Activated CD4-positive, CD25-positive, alpha-beta regulatory T cell (primary cell): ENCODE measurements around the gene WDR1.

ENCODE experiments used
- DNase-seq, 4 experiments: peaks; one replicate each; lab custom pipeline; 2025; lab: John Stamatoyannopoulos, UW

Gene WDR1

GRCh38 chr4:10040049-10040892, 76.3 kb downstream of the WDR1 start:
- DNase-seq = no peak

GRCh38 chr4:10036807-10037342, 79.7 kb downstream of the WDR1 start:
- DNase-seq = no peak

DNA sequence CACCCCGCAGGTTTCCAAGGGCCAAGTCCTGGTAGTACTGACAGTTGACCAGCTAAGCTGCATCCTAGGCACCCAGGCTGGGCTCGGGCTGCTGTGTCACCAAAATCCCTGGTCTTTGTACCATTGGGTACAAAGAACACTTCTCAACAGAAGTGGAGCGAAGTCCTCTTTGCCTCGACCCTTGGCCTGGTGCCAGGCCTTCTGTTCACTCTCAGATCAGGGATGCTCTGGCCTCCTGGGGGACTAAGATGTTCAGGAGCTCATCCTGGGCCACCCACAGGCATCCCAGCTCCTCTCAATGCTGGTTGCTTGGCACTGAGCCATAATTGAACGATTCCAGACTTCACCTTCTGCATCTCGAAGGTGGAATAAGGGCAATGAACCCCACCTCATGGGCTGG, 81.5 kb downstream of the WDR1 start:
- no peak for DNase-seq

GRCh38 chr4:10034612-10035104, 81.9 kb downstream of the WDR1 start:
- no peak for DNase-seq

- DNase-seq = no peak
Measured at GRCh38 chr4:10034136-10034535, 82.5 kb downstream of the WDR1 start.

DNA sequence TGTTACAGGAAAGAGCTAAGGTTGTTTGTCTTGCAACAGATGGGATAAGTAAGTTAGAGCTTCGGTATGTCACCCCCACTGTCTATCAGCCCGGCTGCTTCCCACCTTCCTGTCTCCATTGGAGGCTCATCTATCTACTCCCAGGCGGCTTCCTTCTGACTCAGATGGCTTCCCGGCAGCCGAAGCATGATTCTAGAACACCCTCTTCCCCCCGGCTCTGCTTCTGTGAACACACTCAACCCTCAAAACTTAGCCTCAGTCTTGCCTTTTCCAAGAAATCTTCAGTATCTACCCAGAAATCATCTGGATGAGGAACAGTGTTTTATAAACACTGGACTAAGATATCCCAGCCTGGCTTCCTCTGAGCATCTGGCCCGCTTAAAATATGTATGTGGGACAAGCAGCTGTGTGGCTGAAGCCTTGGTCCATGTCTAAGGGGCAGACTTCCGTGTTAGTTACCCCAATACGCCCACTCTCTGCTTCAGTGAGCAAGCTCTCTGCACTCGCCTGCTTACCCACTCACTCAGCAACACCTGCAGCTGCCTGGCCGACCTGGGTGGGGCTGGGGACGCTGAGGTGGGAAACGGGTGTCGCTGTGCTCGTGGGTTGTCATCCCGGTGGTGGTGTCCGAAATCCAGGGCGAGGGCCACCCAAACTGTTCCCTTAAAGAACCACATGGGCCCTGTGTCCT, 83.3 kb downstream of the WDR1 start:
- DNase-seq = no peak

DNA sequence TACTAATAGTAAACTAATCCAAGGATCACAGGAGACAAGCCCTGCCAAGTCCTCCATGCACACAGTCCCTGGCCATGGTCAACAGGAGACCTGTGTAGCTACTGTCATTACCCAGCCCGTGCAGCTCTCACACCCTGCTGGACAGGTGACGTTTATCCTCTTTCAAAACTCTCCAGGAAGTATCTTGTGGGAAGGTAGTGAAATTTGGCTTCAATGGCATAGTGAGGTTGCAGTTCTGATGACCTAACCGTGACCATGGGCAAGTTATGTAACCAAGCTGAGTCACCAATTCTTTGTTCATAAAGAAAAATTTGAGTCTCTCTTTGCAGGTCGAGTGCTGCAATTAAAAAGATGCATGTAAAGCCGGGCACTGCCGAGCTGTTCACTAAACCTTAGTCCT, 84.0 kb downstream of the WDR1 start:
- DNase-seq = no peak

- DNase-seq = no peak
Measured at GRCh38 chr4:10031668-10032590, 84.7 kb downstream of the WDR1 start.

DNA sequence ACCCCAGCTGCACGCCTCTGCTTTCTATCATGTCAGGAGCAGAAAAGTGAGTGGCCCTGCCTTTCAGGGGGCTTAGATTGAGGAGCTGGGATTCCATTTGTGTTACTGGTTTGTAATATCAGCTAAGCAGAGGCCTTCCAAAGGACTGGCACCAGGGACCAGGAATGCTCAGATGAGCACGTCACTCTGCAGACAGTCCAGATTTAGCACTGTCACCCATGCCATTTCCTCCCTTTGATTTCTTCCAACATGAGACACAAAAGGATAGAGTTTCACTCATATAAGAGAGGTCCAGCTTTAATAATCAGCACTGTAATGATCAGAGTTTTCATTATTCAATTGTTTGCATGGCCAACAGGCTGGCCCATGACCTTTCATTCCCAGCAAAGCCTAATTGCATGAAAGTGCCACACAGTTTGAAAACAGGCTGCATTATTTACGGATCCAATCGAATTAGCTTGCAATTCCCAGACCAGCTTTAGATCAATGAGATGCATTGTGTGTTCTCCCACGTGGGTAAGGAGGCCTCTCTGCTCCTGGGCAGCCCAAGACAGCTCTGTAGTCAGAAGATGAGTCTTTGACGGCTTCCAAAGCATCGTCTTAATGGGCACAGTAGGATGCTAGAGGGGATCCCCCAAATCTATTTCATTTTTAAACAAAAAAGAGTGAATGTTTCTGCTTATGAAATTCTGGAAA, 85.5 kb downstream of the WDR1 start:
- no peak for DNase-seq

DNA sequence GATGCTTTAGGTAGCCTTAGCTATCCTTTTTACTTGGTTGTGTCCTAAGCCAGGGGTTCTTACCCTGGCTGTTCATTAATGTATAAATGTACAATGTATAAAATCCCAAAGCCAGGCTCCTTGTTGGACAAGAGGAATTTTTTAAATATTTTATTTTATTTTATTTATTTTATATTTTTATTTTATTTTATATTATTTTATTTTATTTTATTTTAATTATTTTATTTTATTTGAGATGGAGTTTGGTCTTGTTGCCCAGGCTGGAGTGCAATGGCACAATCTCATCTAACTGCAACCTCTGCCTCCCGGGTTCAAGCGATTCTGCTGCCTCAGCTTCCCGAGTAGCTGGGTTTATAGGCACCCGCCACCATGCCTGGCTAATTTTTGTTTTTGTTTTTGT, 87.2 kb downstream of the WDR1 start:
- DNase-seq = no peak

- DNase-seq = no peak
Measured at GRCh38 chr4:10028910-10029309, 87.7 kb downstream of the WDR1 start.

GRCh38 chr4:10026485-10026884, 90.1 kb downstream of the WDR1 start:
- no peak for DNase-seq

- no peak for DNase-seq
Measured at GRCh38 chr4:10025230-10025806, 91.3 kb downstream of the WDR1 start.
